Mammary epithelial cell (primary cell): Measurements from ENCODE around the gene MSI2.

Experiments
- EZH2 ChIP-seq: IDR thresholded peaks from 2 replicates; pipeline ENCODE4 v1.6.1; 2012; ENCODE audit warnings: low read length, inconsistent platforms, borderline replicate concordance
- TF ChIP-seq, protein P1 (sequence below), 2 donors: IDR thresholded peaks in 1 of 2; conservative IDR thresholded peaks in 1 of 2; 2 replicates each; pipeline ENCODE4 v1.5.1; 2011 to 2012; ENCODE audit warnings: inconsistent platforms in 2 of 2, low read length in 2 of 2, mild to moderate bottlenecking in 2 of 2, control low read depth in 1 of 2, low read depth in 1 of 2; ENCODE audit not compliant: insufficient read depth in 1 of 2; ENCODE audit errors: extremely low read depth in 1 of 2

DNA sequence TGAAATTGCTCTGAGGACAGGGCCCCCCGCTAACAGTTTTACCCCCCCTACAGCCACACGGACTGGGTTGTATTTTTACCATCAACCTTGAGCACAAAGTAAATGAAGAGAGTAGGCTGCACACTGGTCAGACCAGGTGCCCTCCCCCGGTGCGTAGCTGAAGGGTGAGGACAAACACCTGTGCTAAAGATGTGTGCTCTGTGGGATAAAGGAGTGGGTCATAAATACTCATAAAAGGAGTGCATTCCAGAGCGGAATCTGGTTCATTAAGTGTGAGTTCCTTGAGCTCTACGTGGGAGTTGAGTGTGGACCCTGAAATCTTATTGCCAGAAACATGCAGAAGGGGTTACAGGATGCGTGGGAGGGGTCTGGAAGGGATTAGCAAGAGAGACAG is 271.7 kb downstream of the MSI2 start:
- TF ChIP-seq, protein P1, sequence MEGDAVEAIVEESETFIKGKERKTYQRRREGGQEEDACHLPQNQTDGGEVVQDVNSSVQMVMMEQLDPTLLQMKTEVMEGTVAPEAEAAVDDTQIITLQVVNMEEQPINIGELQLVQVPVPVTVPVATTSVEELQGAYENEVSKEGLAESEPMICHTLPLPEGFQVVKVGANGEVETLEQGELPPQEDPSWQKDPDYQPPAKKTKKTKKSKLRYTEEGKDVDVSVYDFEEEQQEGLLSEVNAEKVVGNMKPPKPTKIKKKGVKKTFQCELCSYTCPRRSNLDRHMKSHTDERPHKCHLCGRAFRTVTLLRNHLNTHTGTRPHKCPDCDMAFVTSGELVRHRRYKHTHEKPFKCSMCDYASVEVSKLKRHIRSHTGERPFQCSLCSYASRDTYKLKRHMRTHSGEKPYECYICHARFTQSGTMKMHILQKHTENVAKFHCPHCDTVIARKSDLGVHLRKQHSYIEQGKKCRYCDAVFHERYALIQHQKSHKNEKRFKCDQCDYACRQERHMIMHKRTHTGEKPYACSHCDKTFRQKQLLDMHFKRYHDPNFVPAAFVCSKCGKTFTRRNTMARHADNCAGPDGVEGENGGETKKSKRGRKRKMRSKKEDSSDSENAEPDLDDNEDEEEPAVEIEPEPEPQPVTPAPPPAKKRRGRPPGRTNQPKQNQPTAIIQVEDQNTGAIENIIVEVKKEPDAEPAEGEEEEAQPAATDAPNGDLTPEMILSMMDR (conservative IDR thresholded peaks at IDR 0.05 in 1 of 2, IDR thresholded peaks at IDR 0.05 in 1 of 2; ENCODE audit: extremely low read depth in 1 of 2, insufficient read depth in 1 of 2, low read depth in 1 of 2, low read length in 2 of 2) = no peak
- TF ChIP-seq EZH2 = no peak
